ENCODE measurements around the gene ARHGAP8. TPM values are rescaled to one million over a fixed set of nuclear protein-coding genes. Genes with fewer than 3 reads are reported as not detected.

Gene ARHGAP8
- polyA plus RNA-seq, 3 donors = 0.03 TPM; not detected in 2

- Mint-ChIP-seq H3K27ac (no peak overlapping the region), H3K27me3 (ENCODE audit: low read depth in 3 of 3) (peaks cover 2 to 14% (median 9%) of the 10 kb centered on the region in 3 donors), H3K36me3 (no peaks in the 10 kb centered on the region), H3K4me3 (no peak overlapping the region), H3K9me3 (peaks cover 18 to 32% (median 21%) of the 10 kb centered on the region in 7 donors), H3K4me1 (no peaks in the 10 kb centered on the region)
- Histone ChIP-seq H3K27ac (ENCODE audit: low read depth in 1 of 2, low read length in 2 of 2) (no peak overlapping the region), H3K27me3 (ENCODE audit: control insufficient read depth in 2 of 2, insufficient read depth in 2 of 2, low read length in 2 of 2) (peaks cover 0 to 2% of the 10 kb centered on the region in 2 donors), H4K20me1 (ENCODE audit: insufficient read depth, low read length) (no peaks in the 10 kb centered on the region), H3K4me3 (replicated peaks in 1 of 3; ENCODE audit: low read depth in 2 of 3, low read length in 3 of 3) (no peak overlapping the region), H2AFZ (ENCODE audit: insufficient read depth, low read depth, low read length, poor library complexity, severe bottlenecking) (no peak overlapping the region), H3K4me2 (replicated peaks; ENCODE audit: extremely low read depth, low read length, poor library complexity, severe bottlenecking) (no peak overlapping the region), H3K9ac (ENCODE audit: insufficient read depth, low read length, poor library complexity, severe bottlenecking) (no peak overlapping the region), H3K9me3 (replicated peaks in 1 of 2; ENCODE audit: control insufficient read depth in 1 of 2, insufficient read depth in 1 of 2, low read length in 2 of 2) (peaks cover 9 to 29% of the 10 kb centered on the region in 2 donors), H3K79me2 (ENCODE audit: insufficient read depth, low read length) (no peaks in the 10 kb centered on the region), H3K36me3 (replicated peaks in 1 of 2; ENCODE audit: control insufficient read depth in 1 of 2, insufficient read depth in 2 of 2, low read length in 2 of 2) (no peaks in the 10 kb centered on the region), H3K4me1 (ENCODE audit: control insufficient read depth in 1 of 2, insufficient read depth in 2 of 2, low read length in 2 of 2) (no peaks in the 10 kb centered on the region)
- intact Hi-C loops (cut with micrococcal nuclease) = no loop called here
- DNase-seq = no peak
- 85% methylated on average over 19 of the region's 21 CpGs for WGBS (ENCODE audit: insufficient coverage)
- no peak for TF ChIP-seq CTCF (IDR thresholded peaks at IDR 0.05)
These were observed 154.0 kb downstream of the ARHGAP8 start for GRCh38 chr22:44906248-44906936.

DNA sequence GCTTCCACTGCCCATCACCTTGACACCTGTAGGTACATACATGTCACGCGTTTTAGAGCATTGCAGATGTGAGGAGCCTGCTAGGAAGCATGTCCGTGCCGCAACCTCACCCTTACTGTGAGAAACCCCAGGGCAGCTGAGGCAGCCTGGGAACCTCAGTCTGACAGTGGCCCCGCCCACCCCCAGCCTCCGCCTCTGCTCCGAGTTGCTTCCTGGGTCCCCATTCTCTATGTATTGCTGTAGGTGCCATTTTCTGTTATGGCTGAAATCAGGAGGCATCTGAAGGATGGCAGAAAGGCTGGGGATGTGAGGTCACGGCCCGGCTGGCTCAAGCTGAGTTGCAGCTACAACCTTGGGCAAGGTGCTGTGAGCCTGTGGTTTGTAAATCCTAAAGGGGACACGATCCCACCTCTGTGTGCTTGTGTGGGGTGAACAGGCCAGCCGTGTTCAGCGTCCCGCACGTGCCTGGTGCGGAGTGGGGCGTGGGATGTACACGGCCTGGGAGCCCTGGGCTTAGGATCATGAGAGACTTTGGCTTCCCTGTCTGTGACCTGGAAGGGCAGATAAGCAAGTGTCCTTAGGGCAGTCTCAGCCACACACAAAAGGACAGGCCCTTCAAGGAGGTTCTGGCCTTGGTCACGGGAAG is 154.7 kb downstream of the ARHGAP8 start:
- Histone ChIP-seq H3K4me1 (ENCODE audit: control insufficient read depth in 1 of 2, insufficient read depth in 2 of 2, low read length in 2 of 2) (no peaks in the 10 kb centered on the region), H3K4me3 (replicated peaks in 1 of 3; ENCODE audit: low read depth in 2 of 3, low read length in 3 of 3) (no peak overlapping the region), H3K4me2 (replicated peaks; ENCODE audit: extremely low read depth, low read length, poor library complexity, severe bottlenecking) (no peak overlapping the region), H3K79me2 (ENCODE audit: insufficient read depth, low read length) (no peaks in the 10 kb centered on the region), H2AFZ (ENCODE audit: insufficient read depth, low read depth, low read length, poor library complexity, severe bottlenecking) (no peak overlapping the region), H3K36me3 (replicated peaks in 1 of 2; ENCODE audit: control insufficient read depth in 1 of 2, insufficient read depth in 2 of 2, low read length in 2 of 2) (no peaks in the 10 kb centered on the region), H3K9me3 (replicated peaks in 1 of 2; ENCODE audit: control insufficient read depth in 1 of 2, insufficient read depth in 1 of 2, low read length in 2 of 2) (peaks cover 1 to 22% of the 10 kb centered on the region in 2 donors), H4K20me1 (ENCODE audit: insufficient read depth, low read length) (no peaks in the 10 kb centered on the region), H3K27ac (ENCODE audit: low read depth in 1 of 2, low read length in 2 of 2) (no peak overlapping the region), H3K27me3 (ENCODE audit: control insufficient read depth in 2 of 2, insufficient read depth in 2 of 2, low read length in 2 of 2) (peaks cover 0 to 2% of the 10 kb centered on the region in 2 donors), H3K9ac (ENCODE audit: insufficient read depth, low read length, poor library complexity, severe bottlenecking) (no peak overlapping the region)
- TF ChIP-seq CTCF (IDR thresholded peaks at IDR 0.05) = no peak
- Mint-ChIP-seq H3K27ac (no peak overlapping the region), H3K9me3 (peaks cover 11 to 29% (median 16%) of the 10 kb centered on the region in 7 donors), H3K36me3 (no peaks in the 10 kb centered on the region), H3K4me1 (no peaks in the 10 kb centered on the region), H3K27me3 (ENCODE audit: low read depth in 3 of 3) (peaks cover 2 to 14% (median 9%) of the 10 kb centered on the region in 3 donors), H3K4me3 (no peak overlapping the region)
- DNase-seq = no peak
- intact Hi-C loops (cut with micrococcal nuclease) = no loop called here
- WGBS (ENCODE audit: insufficient coverage) = 94% methylated on average over 16 of the region's 18 CpGs

All from CD14-positive monocyte (primary cell).